ENCODE data around the gene EIF2AK2.

DNA sequence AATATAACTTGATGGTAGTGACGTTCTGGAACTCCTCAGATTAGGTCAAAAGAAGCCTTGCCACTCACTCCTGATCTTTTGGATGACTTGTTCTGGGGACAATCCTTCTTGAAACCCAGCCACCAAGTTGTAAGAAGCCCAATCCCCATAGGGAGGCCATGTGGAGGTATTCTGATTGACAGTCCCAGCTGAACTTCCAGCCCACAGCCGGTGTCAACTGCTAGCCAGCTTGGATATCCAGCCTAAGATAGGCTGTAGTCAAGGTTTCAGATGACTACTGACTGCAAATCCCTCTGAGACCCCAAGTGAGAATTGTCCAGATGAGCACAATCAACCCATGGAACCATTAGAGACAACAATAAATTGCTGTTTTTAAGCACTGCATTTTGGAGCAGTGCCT lies 31.4 kb downstream of the EIF2AK2 start:
- TF ChIP-seq POLR2AphosphoS5 (IDR thresholded peaks at IDR 0.05; ENCODE audit: low read depth, low read length), result no peak
- TF ChIP-seq POLR2A (IDR thresholded peaks at IDR 0.05; ENCODE audit: low read depth, low read length), result no peak
